ENCODE results near the gene CHIC2.

Gene CHIC2

GRCh38 chr4:54095110-54095825, 30.9 kb upstream of the CHIC2 start:
- Histone ChIP-seq H3K4me3 (ENCODE audit: low read length) (no peak overlapping the region), H3K27me3 (replicated peaks; ENCODE audit: insufficient read depth, low read length) (peaks cover 32% of the 10 kb centered on the region)

GRCh38 chr4:54094451-54094850, 30.0 kb upstream of the CHIC2 start:
- Histone ChIP-seq H2AFZ (ENCODE audit: low read length) (no peak overlapping the region), H3K9ac (ENCODE audit: low read length) (no peak overlapping the region), H3K4me2 (ENCODE audit: low read depth, low read length) (no peak overlapping the region), H3K36me3 (replicated peaks; ENCODE audit: insufficient read depth, low read length) (no peaks in the 10 kb centered on the region), H3K4me3 (ENCODE audit: low read length) (no peak overlapping the region), H3K27me3 (replicated peaks; ENCODE audit: insufficient read depth, low read length) (peaks cover 24% of the 10 kb centered on the region), H3K27ac (ENCODE audit: low read length) (no peak overlapping the region), H3F3A (ENCODE audit: insufficient read depth, low read length) (no peaks in the 10 kb centered on the region), H3K9me3 (replicated peaks; ENCODE audit: insufficient read depth, low read length) (no peaks in the 10 kb centered on the region), H3K9me2 (replicated peaks; ENCODE audit: insufficient read depth, low read length) (no peaks in the 10 kb centered on the region), H3K4me1 (ENCODE audit: low read length) (no peaks in the 10 kb centered on the region), H3K79me2 (ENCODE audit: low read length) (no peaks in the 10 kb centered on the region), H4K20me1 (ENCODE audit: insufficient read depth, low read length) (no peaks in the 10 kb centered on the region)
- no peak for DNase-seq
- TF ChIP-seq EZH2phosphoT487 (IDR thresholded peaks at IDR 0.05; ENCODE audit: low read length) (no peak), CTCF (IDR thresholded peaks at IDR 0.05; ENCODE audit: low read length) (no peak), EZH2 (optimal IDR thresholded peaks at IDR 0.05; ENCODE audit: low read depth, low read length) (no peak)

More at GRCh38 chr4:54095110-54095825, 30.9 kb upstream of the CHIC2 start:
- Histone ChIP-seq H3K4me1 (ENCODE audit: low read length) (no peaks in the 10 kb centered on the region), H3F3A (ENCODE audit: insufficient read depth, low read length) (no peaks in the 10 kb centered on the region), H3K79me2 (ENCODE audit: low read length) (no peaks in the 10 kb centered on the region), H3K36me3 (replicated peaks; ENCODE audit: insufficient read depth, low read length) (no peaks in the 10 kb centered on the region), H3K9me2 (replicated peaks; ENCODE audit: insufficient read depth, low read length) (no peaks in the 10 kb centered on the region), H4K20me1 (ENCODE audit: insufficient read depth, low read length) (no peaks in the 10 kb centered on the region), H2AFZ (ENCODE audit: low read length) (no peak overlapping the region), H3K4me2 (ENCODE audit: low read depth, low read length) (no peak overlapping the region), H3K9ac (ENCODE audit: low read length) (no peak overlapping the region), H3K9me3 (replicated peaks; ENCODE audit: insufficient read depth, low read length) (no peaks in the 10 kb centered on the region), H3K27ac (ENCODE audit: low read length) (no peak overlapping the region)
- DNase-seq, result no peak
- TF ChIP-seq EZH2 (optimal IDR thresholded peaks at IDR 0.05; ENCODE audit: low read depth, low read length) (no peak), EZH2phosphoT487 (IDR thresholded peaks at IDR 0.05; ENCODE audit: low read length) (no peak), CTCF (IDR thresholded peaks at IDR 0.05; ENCODE audit: low read length) (no peak)

- no peaks in the 10 kb centered on the region for H3K4me1 ChIP-seq (ENCODE audit: low read length)
- H3F3A ChIP-seq (ENCODE audit: insufficient read depth, low read length), result no peaks in the 10 kb centered on the region
- peaks cover 15% of the 10 kb centered on the region for H3K27me3 ChIP-seq (replicated peaks; ENCODE audit: insufficient read depth, low read length)
- no peaks in the 10 kb centered on the region for H3K9me2 ChIP-seq (replicated peaks; ENCODE audit: insufficient read depth, low read length)
- no peaks in the 10 kb centered on the region for H3K9me3 ChIP-seq (replicated peaks; ENCODE audit: insufficient read depth, low read length)
- no peak overlapping the region for H2AFZ ChIP-seq (ENCODE audit: low read length)
- no peak overlapping the region for H3K9ac ChIP-seq (ENCODE audit: low read length)
- TF ChIP-seq EZH2phosphoT487 (IDR thresholded peaks at IDR 0.05; ENCODE audit: low read length) (no peak), CTCF (IDR thresholded peaks at IDR 0.05; ENCODE audit: low read length) (no peak), EZH2 (optimal IDR thresholded peaks at IDR 0.05; ENCODE audit: low read depth, low read length) (no peak)
- no peaks in the 10 kb centered on the region for H4K20me1 ChIP-seq (ENCODE audit: insufficient read depth, low read length)
- no peaks in the 10 kb centered on the region for H3K36me3 ChIP-seq (replicated peaks; ENCODE audit: insufficient read depth, low read length)
- no peak for DNase-seq
- H3K79me2 ChIP-seq (ENCODE audit: low read length), result no peaks in the 10 kb centered on the region
- H3K4me2 ChIP-seq (ENCODE audit: low read depth, low read length), result no peak overlapping the region
- no peak overlapping the region for H3K27ac ChIP-seq (ENCODE audit: low read length)
- no peak overlapping the region for H3K4me3 ChIP-seq (ENCODE audit: low read length)
Observed at GRCh38 chr4:54093324-54094240, 29.2 kb upstream of the CHIC2 start.

All from MM.1S (cell line).